ENCODE data around the gene TMEM179. TPM values are rescaled to one million over a fixed set of nuclear protein-coding genes. Genes with fewer than 3 reads are reported as not detected.

Gene TMEM179
- total and polyA plus RNA-seq, 2 of the 8 experiments (the other 6 are each of a cell fraction or from before 2014, with no cell fraction given) = 2.9 to 4.0 TPM

DNA sequence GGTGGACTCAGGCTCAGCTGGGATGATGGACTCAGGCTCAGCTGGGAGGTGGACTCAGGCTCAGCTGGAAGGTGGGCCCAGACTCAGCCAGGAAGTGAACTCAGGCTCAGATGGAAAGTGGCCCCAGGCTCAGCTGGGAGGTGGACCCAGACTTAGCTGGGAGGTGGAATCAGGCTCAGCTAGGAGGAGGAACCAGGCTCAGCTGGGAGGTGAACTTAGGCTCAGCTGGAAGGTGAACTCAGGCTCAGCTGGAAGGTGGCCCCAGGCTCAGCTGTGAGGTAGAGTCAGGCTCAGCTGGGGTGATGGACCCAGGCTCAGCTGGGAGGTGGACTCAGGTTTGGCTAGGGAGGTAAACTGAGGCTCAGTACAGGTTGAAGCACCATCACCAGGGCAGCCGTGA is 46.8 kb downstream of the TMEM179 start (continued):
- TF ChIP-seq KDM4A (IDR thresholded peaks at IDR 0.05; ENCODE audit: low read depth, low read length, severe bottlenecking) = no peak

All from H1 (cell line).